Heart left ventricle (tissue), 13 donors: Measurements from ENCODE around the gene RCN2.
"Not testable (repeated sequence)": the region's sequence is repeated elsewhere in the genome, so short reads cannot be mapped to it uniquely, and the experiment has no call there.

Source experiments
- CTCF ChIP-seq, 12 donors: fragments of 200-600 bp; sonication (generic) in 4 of 12; IDR thresholded peaks; one replicate each; pipeline versions ENCODE4 v1.5.0 to v1.8.0; 2018 to 2022; ENCODE audit warnings: antibody characterized with exemption in 12 of 12, mild to moderate bottlenecking in 5 of 12
- POLR2A ChIP-seq, 2 donors: fragments of 450-650 bp; IDR thresholded peaks; one replicate each; pipeline ENCODE4 v1.6.1; 2017; ENCODE audit warnings: antibody characterized with exemption in 2 of 2, mild to moderate bottlenecking in 2 of 2, moderate library complexity in 2 of 2
- donor health status: ischemic (EF 13 %, LVEDD 7.1; RV severe dilation, severe dysfunction).
- donor health status: DM: no; HTN: yes; CAD: no.
- donor health status: DM: no; HTN: no; CAD: no.
- donor health status: ischemic (EF 25% LVEDD 6.9; RV normal size, moderate dysfunction).
- donor health status: ischemic (EF 25% LVEDD 5.7; RV mildly dilated, moderate dysfunction).
- donor health status: ischemic (EF 35%, LVEDD 5.7; RV mildly dilated, moderate dysfunction).
- donor health status: nonischemic (EF 11% LVEDD 7.7; RV severe dilation, severe dysfunction).
- donor health status: DM: yes; HTN: yes; CAD: no.
- donor health status: PGD.
- donor health status: ischemic (EF 29% LVEDD 5.4; RV normal size, mild dysfunction).
- donor health status: nonischemic (EF 23%, LVEDD 6.1; RV moderate dilation, normal function).

- TF ChIP-seq CTCF, POLR2A (IDR thresholded peaks at IDR 0.05): not testable (repeated sequence)
These were observed 31.6 kb upstream of the RCN2 start for GRCh38 chr15:76899931-76900310.
